ENCODE data around the gene ITIH1. TPM values are rescaled to one million over a fixed set of nuclear protein-coding genes. Genes with fewer than 3 reads are reported as not detected.

Gene ITIH1
- polyA plus RNA-seq, 3 donors, result 0.28 TPM; not detected in 2

GRCh38 chr3:52787246-52787645 lies 9.8 kb downstream of the ITIH1 start:
- DNase-seq (ENCODE audit: extremely low read depth in 1 of 11, low read depth in 9 of 11, low spot score in 4 of 11), result no peak

GRCh38 chr3:52787672-52788625 lies 10.6 kb downstream of the ITIH1 start:
- no peak for DNase-seq (ENCODE audit: extremely low read depth in 1 of 11, low read depth in 9 of 11, low spot score in 4 of 11)

- no peak for DNase-seq (ENCODE audit: extremely low read depth in 1 of 11, low read depth in 9 of 11, low spot score in 4 of 11)
Measured at GRCh38 chr3:52788890-52789745, 11.7 kb downstream of the ITIH1 start.

- DNase-seq (ENCODE audit: extremely low read depth in 1 of 11, low read depth in 9 of 11, low spot score in 4 of 11), result no peak
Measured at GRCh38 chr3:52789746-52790040, 12.3 kb downstream of the ITIH1 start.

- DNase-seq (ENCODE audit: extremely low read depth in 1 of 11, low read depth in 9 of 11, low spot score in 4 of 11), result no peak
Measured at GRCh38 chr3:52790337-52790736, 12.9 kb downstream of the ITIH1 start.

GRCh38 chr3:52790741-52791140 lies 13.3 kb downstream of the ITIH1 start:
- DNase-seq (ENCODE audit: extremely low read depth in 1 of 11, low read depth in 9 of 11, low spot score in 4 of 11), result no peak

DNA sequence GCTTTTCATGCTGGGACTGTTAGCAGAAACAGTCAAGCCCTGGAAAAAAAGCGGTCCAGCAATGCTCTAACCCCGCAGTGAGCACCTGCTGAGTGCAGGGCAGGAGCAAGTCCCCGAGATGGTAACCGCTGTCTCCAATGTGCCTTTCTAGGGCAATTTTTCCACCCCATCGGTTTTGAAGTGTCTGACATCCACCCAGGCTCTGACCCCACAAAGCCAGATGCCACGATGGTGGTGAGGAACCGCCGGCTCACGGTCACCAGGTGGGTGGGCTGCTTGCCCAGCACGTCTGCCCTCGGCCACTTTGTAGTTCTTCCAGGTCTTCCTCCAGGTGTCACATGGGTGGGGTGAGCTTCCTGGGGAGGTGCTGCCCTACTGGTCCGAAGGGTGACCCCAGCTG lies 14.0 kb downstream of the ITIH1 start:
- no peak for DNase-seq (ENCODE audit: extremely low read depth in 1 of 11, low read depth in 9 of 11, low spot score in 4 of 11)

GRCh38 chr3:52791928-52792327 lies 14.5 kb downstream of the ITIH1 start:
- DNase-seq (ENCODE audit: extremely low read depth in 1 of 11, low read depth in 9 of 11, low spot score in 4 of 11), result no peak

GRCh38 chr3:52792413-52792812 lies 15.0 kb downstream of the ITIH1 start:
- DNase-seq (ENCODE audit: extremely low read depth in 1 of 11, low read depth in 9 of 11, low spot score in 4 of 11), result no peak

DNA sequence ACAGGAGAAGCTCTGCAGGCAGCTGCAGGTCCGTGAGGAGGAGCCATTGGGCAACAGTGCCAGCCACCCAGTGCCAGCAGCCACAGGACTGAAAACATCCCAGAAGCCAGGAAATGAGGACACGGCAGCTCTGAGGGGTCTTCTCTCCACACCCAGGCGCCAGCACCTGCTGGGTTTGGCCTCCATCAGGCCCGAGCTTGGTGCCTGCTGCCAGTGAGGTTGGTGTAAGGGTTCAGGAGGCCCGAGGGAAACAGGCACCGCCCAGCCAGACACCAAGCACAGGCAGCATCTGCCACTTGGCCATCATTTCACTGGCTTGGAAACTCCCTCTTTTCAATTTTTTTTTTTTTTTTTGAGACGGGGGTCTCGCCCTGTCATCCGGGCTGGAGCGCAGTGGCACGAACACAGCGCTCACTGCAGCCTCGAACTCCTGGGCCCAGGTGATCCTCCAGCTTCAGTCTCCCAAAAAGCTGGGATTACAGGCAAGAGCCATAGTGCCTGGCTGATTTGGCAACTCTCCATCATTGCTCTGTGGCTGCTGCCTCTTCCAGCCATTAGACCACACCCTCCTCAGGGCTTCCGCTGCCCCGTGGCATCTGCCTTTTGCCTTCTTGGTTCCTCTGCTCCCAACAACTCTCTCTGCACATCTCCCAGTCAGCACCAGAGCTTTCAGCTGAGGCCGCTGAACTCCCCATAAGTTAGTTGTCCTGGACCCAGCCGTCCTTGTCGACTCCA lies 15.7 kb downstream of the ITIH1 start:
- no peak for DNase-seq (ENCODE audit: extremely low read depth in 1 of 11, low read depth in 9 of 11, low spot score in 4 of 11)

GRCh38 chr3:52793702-52794611 lies 16.6 kb downstream of the ITIH1 start:
- DNase-seq (ENCODE audit: extremely low read depth in 1 of 11, low read depth in 9 of 11, low spot score in 4 of 11), result no peak

- DNase-seq (ENCODE audit: extremely low read depth in 1 of 11, low read depth in 9 of 11, low spot score in 4 of 11), result no peak
Measured at GRCh38 chr3:52794612-52795099, 17.3 kb downstream of the ITIH1 start, which contains the start of gene ITIH3. ITIH3 (plus strand) TSS chr3:52794796; CDS start chr3:52794804, 8 bp downstream.

DNA sequence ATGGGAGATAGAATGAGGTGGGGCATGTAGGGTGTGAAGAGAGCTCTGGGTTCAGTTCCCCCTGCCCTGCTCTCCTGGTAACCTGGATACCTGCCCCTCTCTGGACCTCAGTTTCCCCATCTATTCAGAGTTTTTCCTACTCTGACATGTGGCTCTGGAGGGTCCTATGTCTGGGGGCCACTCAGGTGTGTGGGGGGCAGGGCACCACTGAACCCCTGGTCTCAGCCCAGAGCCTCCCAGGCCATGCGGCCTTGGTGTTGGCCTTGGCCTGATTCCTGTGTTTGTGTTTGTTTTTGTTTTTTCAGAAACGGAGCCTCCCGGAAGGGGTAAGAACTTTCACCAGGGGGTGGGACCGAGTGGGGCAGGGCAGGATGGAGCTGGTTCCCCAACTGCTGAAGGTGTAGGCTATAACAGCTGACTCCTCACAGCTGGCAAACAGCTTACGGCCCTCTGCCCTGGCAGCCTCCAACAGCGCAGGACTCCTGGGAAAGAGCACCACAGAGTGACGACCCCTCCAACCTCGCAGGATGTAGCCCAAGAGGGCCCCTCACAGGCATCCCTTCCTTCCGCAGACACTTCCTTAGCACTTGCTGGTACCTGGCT lies 18.0 kb downstream of the ITIH1 start:
- no peak for DNase-seq (ENCODE audit: extremely low read depth in 1 of 11, low read depth in 9 of 11, low spot score in 4 of 11)

DNA sequence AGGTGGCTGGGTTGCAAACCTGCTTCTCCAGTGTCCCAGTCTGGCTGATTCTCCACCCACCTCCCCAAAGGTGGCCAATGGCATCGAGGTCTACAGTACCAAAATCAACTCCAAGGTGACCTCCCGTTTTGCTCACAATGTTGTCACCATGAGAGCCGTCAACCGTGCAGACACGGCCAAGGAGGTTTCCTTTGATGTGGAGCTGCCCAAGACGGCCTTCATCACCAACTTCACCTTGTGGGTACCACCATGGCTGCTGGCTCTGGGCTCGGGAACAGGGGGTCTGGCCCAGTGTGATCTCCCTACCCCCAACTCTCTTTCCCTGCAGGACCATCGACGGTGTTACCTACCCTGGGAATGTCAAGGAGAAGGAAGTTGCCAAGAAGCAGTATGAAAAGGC lies 19.0 kb downstream of the ITIH1 start:
- no peak for DNase-seq (ENCODE audit: extremely low read depth in 1 of 11, low read depth in 9 of 11, low spot score in 4 of 11)

DNA sequence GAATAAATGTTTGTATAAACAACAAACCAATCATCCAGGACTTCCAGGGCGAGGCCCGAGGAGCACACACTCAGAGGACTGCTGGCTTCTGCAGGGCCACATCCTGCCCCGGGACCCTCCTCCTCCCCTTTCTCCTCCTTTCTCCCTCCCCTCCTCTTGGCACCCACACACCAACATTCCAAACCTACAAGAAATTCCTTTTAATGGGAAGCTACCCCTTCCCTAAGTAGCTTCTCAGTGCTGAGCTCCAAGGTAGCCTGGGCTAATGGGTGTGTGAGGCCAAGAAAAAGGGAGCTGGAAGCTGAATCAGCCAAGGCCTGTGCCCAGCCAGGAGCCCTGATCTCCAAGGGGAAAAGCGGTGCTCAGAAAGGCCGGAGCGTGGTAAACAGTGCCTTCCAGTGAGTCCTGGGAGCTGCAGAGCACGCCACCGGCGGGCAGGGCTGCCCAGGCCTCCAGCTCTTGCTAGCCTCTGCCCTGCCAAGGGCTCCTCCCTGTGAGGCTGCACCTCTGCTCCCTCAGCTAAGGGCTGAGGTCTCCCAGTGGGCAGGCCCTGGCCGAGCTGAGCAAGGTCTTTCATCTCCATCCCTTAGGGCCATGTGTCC lies 21.1 kb downstream of the ITIH1 start:
- no peak for DNase-seq (ENCODE audit: extremely low read depth in 1 of 11, low read depth in 9 of 11, low spot score in 4 of 11)

DNA sequence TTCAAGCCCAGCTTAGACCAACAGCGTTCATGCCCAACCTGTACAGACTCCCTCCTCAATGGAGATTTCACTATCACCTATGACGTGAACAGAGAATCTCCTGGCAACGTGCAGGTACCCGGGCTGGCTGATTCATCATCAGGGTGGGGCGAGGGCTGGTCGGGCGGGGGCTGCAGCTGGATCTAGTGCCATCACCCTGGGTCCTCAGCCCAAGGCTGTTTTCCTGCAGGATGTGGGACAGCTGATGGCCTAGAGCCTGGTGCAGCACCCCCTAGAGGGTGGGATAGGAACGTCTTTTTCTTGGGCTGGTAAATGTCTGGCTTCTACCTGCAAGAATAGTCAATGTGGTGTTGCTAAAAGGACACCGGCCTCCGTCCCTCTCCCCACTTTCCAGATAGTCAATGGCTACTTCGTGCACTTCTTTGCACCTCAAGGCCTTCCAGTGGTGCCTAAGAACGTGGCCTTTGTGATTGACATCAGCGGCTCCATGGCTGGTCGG lies 21.6 kb downstream of the ITIH1 start:
- no peak for DNase-seq (ENCODE audit: extremely low read depth in 1 of 11, low read depth in 9 of 11, low spot score in 4 of 11)

- DNase-seq (ENCODE audit: extremely low read depth in 1 of 11, low read depth in 9 of 11, low spot score in 4 of 11), result no peak
Measured at GRCh38 chr3:52800079-52800478, 22.7 kb downstream of the ITIH1 start.
